PC-3 (cell line): ENCODE measurements around the gene KHDRBS2.

Experiments
- EZH2 ChIP-seq: fragments of 300-600 bp; sonication (generic); IDR thresholded peaks from one replicate; pipeline ENCODE4 v1.6.1; 2017; ENCODE audit warnings: antibody characterized with exemption, mild to moderate bottlenecking, low read length; ENCODE audit not compliant: unreplicated experiment
- TF ChIP-seq, protein P1 (sequence below): fragments of 300-600 bp; sonication (generic); conservative IDR thresholded peaks from 2 replicates; pipeline ENCODE4 v1.5.1; 2017; ENCODE audit warnings: antibody characterized with exemption, low read depth, mild to moderate bottlenecking, low read length

DNA sequence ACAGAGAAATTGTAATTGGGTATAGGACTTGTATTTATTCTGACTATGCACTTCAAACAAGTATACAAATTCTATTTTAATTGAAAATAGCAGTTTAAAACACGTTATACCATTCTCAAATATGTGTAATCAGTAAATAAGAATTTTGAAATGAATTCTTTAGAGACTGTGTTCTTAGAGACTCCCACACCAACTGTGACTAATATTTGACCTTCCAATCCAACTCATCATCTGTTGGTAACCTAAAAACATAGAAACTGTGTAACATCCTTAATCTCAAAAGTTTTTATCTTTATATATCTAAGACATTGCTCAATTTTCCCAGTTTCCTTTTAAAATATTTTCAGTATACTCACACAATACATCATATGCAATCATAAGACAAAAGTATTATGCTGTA, 83.9 kb downstream of the KHDRBS2 start:
- no peak for TF ChIP-seq EZH2
- TF ChIP-seq, protein P1, sequence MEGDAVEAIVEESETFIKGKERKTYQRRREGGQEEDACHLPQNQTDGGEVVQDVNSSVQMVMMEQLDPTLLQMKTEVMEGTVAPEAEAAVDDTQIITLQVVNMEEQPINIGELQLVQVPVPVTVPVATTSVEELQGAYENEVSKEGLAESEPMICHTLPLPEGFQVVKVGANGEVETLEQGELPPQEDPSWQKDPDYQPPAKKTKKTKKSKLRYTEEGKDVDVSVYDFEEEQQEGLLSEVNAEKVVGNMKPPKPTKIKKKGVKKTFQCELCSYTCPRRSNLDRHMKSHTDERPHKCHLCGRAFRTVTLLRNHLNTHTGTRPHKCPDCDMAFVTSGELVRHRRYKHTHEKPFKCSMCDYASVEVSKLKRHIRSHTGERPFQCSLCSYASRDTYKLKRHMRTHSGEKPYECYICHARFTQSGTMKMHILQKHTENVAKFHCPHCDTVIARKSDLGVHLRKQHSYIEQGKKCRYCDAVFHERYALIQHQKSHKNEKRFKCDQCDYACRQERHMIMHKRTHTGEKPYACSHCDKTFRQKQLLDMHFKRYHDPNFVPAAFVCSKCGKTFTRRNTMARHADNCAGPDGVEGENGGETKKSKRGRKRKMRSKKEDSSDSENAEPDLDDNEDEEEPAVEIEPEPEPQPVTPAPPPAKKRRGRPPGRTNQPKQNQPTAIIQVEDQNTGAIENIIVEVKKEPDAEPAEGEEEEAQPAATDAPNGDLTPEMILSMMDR = no peak
